Measurements from ENCODE around the gene MEGF9.

MEGF9 gene

GRCh38 chr9:120730654-120731514, 16.6 kb upstream of the MEGF9 start:
- DNase-seq (ENCODE audit: low read depth): no peak

- no peak for DNase-seq (ENCODE audit: low read depth)
Observed at GRCh38 chr9:120729791-120730241, 15.5 kb upstream of the MEGF9 start.

GRCh38 chr9:120726484-120726883, 12.2 kb upstream of the MEGF9 start:
- DNase-seq (ENCODE audit: low read depth): no peak

- DNase-seq (ENCODE audit: low read depth): no peak
Observed at GRCh38 chr9:120725907-120726306, 11.6 kb upstream of the MEGF9 start.

- DNase-seq (ENCODE audit: low read depth): no peak
Observed at GRCh38 chr9:120724757-120725400, 10.6 kb upstream of the MEGF9 start.

GRCh38 chr9:120723565-120723964, 9.3 kb upstream of the MEGF9 start:
- DNase-seq (ENCODE audit: low read depth): no peak

GRCh38 chr9:120720404-120720803, 6.1 kb upstream of the MEGF9 start:
- no peak for DNase-seq (ENCODE audit: low read depth)

- DNase-seq (ENCODE audit: low read depth): no peak
Observed at GRCh38 chr9:120718316-120718715, 4.0 kb upstream of the MEGF9 start.

- no peak for DNase-seq (ENCODE audit: low read depth)
Observed at GRCh38 chr9:120717176-120717575, 2.9 kb upstream of the MEGF9 start.

- no peak for DNase-seq (ENCODE audit: low read depth)
Observed at GRCh38 chr9:120716483-120716882, 2.2 kb upstream of the MEGF9 start.

GRCh38 chr9:120715389-120715924, 1.2 kb upstream of the MEGF9 start:
- DNase-seq (ENCODE audit: low read depth): no peak

- DNase-seq (ENCODE audit: low read depth): no peak
Observed at GRCh38 chr9:120714846-120715388, 647 bp upstream of the MEGF9 start.

GRCh38 chr9:120713257-120714087, 798 bp downstream of the MEGF9 start:
- no peak for DNase-seq (ENCODE audit: low read depth)

- no peak for DNase-seq (ENCODE audit: low read depth)
Observed at GRCh38 chr9:120712539-120713031, 1.7 kb downstream of the MEGF9 start.

GRCh38 chr9:120711841-120712538, 2.3 kb downstream of the MEGF9 start:
- DNase-seq (ENCODE audit: low read depth): no peak

GRCh38 chr9:120711354-120711753, 2.9 kb downstream of the MEGF9 start:
- DNase-seq (ENCODE audit: low read depth): no peak

GRCh38 chr9:120710110-120710981, 3.9 kb downstream of the MEGF9 start:
- DNase-seq (ENCODE audit: low read depth): no peak

- no peak for DNase-seq (ENCODE audit: low read depth)
Observed at GRCh38 chr9:120708526-120709224, 5.6 kb downstream of the MEGF9 start.

- no peak for DNase-seq (ENCODE audit: low read depth)
Observed at GRCh38 chr9:120707170-120707569, 7.1 kb downstream of the MEGF9 start.

- DNase-seq (ENCODE audit: low read depth): no peak
Observed at GRCh38 chr9:120705174-120705573, 9.1 kb downstream of the MEGF9 start.
